ENCODE data around the gene PMFBP1.

Gene PMFBP1

GRCh38 chr16:72120026-72120425 lies 51.9 kb downstream of the PMFBP1 start:
- Histone ChIP-seq H3K4me3 (ENCODE audit: low read length) (no peak overlapping the region), H3K27me3 (ENCODE audit: insufficient read depth, low read length) (no peaks in the 10 kb centered on the region), H3K9me3 (ENCODE audit: low read length) (no peaks in the 10 kb centered on the region), H3K4me1 (ENCODE audit: insufficient read depth, low read length) (peaks cover under 1% of the 10 kb centered on the region), H2AFZ (ENCODE audit: low read depth, low read length) (no peak overlapping the region), H3K36me3 (ENCODE audit: insufficient read depth, low read length) (no peaks in the 10 kb centered on the region)

- Histone ChIP-seq H3K4me3 (ENCODE audit: low read length) (no peak overlapping the region), H2AFZ (ENCODE audit: low read depth, low read length) (no peak overlapping the region), H3K27me3 (ENCODE audit: insufficient read depth, low read length) (no peaks in the 10 kb centered on the region), H3K4me1 (ENCODE audit: insufficient read depth, low read length) (peaks cover 3% of the 10 kb centered on the region), H3K36me3 (ENCODE audit: insufficient read depth, low read length) (peaks cover 50% of the 10 kb centered on the region), H3K9me3 (ENCODE audit: low read length) (no peaks in the 10 kb centered on the region)
Observed at GRCh38 chr16:72113616-72113945, 58.4 kb downstream of the PMFBP1 start.

GRCh38 chr16:72112906-72113615 lies 58.9 kb downstream of the PMFBP1 start:
- Histone ChIP-seq H3K9me3 (ENCODE audit: low read length) (peaks cover 2% of the 10 kb centered on the region), H3K36me3 (ENCODE audit: insufficient read depth, low read length) (peaks cover 55% of the 10 kb centered on the region), H2AFZ (ENCODE audit: low read depth, low read length) (no peak overlapping the region), H3K27me3 (ENCODE audit: insufficient read depth, low read length) (no peaks in the 10 kb centered on the region), H3K4me3 (ENCODE audit: low read length) (no peak overlapping the region), H3K4me1 (ENCODE audit: insufficient read depth, low read length) (peaks cover 3% of the 10 kb centered on the region)

GRCh38 chr16:72112452-72112792 lies 59.5 kb downstream of the PMFBP1 start:
- H3K4me1 ChIP-seq (ENCODE audit: insufficient read depth, low read length): peaks cover 3% of the 10 kb centered on the region
- no peak overlapping the region for H3K4me3 ChIP-seq (ENCODE audit: low read length)
- peaks cover 60% of the 10 kb centered on the region for H3K36me3 ChIP-seq (ENCODE audit: insufficient read depth, low read length)
- H3K27me3 ChIP-seq (ENCODE audit: insufficient read depth, low read length): no peaks in the 10 kb centered on the region
- peaks cover 2% of the 10 kb centered on the region for H3K9me3 ChIP-seq (ENCODE audit: low read length)
- no peak overlapping the region for H2AFZ ChIP-seq (ENCODE audit: low read depth, low read length)

- H3K9me3 ChIP-seq (ENCODE audit: low read length): peaks cover 2% of the 10 kb centered on the region
- peaks cover 65% of the 10 kb centered on the region for H3K36me3 ChIP-seq (ENCODE audit: insufficient read depth, low read length)
- peaks cover 3% of the 10 kb centered on the region for H3K4me1 ChIP-seq (ENCODE audit: insufficient read depth, low read length)
- no peak overlapping the region for H2AFZ ChIP-seq (ENCODE audit: low read depth, low read length)
- H3K4me3 ChIP-seq (ENCODE audit: low read length): no peak overlapping the region
- no peaks in the 10 kb centered on the region for H3K27me3 ChIP-seq (ENCODE audit: insufficient read depth, low read length)
Observed at GRCh38 chr16:72111657-72112451, 60.1 kb downstream of the PMFBP1 start.

GRCh38 chr16:72110662-72111615 lies 61.0 kb downstream of the PMFBP1 start:
- no peaks in the 10 kb centered on the region for H3K27me3 ChIP-seq (ENCODE audit: insufficient read depth, low read length)
- H2AFZ ChIP-seq (ENCODE audit: low read depth, low read length): no peak overlapping the region
- peaks cover 2% of the 10 kb centered on the region for H3K9me3 ChIP-seq (ENCODE audit: low read length)
- peaks cover 73% of the 10 kb centered on the region for H3K36me3 ChIP-seq (ENCODE audit: insufficient read depth, low read length)
- H3K4me3 ChIP-seq (ENCODE audit: low read length): no peak overlapping the region
- H3K4me1 ChIP-seq (ENCODE audit: insufficient read depth, low read length): peaks cover 3% of the 10 kb centered on the region

- H3K36me3 ChIP-seq (ENCODE audit: insufficient read depth, low read length): peaks cover 82% of the 10 kb centered on the region
- H3K4me1 ChIP-seq (ENCODE audit: insufficient read depth, low read length): peaks cover 3% of the 10 kb centered on the region
- no peak overlapping the region for H2AFZ ChIP-seq (ENCODE audit: low read depth, low read length)
- H3K27me3 ChIP-seq (ENCODE audit: insufficient read depth, low read length): no peaks in the 10 kb centered on the region
- H3K9me3 ChIP-seq (ENCODE audit: low read length): peaks cover 2% of the 10 kb centered on the region
- no peak overlapping the region for H3K4me3 ChIP-seq (ENCODE audit: low read length)
Observed at GRCh38 chr16:72109966-72110530, 61.9 kb downstream of the PMFBP1 start.

GRCh38 chr16:72109300-72109699 lies 62.7 kb downstream of the PMFBP1 start:
- H3K36me3 ChIP-seq (ENCODE audit: insufficient read depth, low read length): peaks cover 90% of the 10 kb centered on the region

GRCh38 chr16:72108353-72109102 lies 63.4 kb downstream of the PMFBP1 start:
- Histone ChIP-seq H3K36me3 (ENCODE audit: insufficient read depth, low read length) (peaks cover 94% of the 10 kb centered on the region), H3K4me1 (ENCODE audit: insufficient read depth, low read length) (peaks cover 3% of the 10 kb centered on the region), H3K9me3 (ENCODE audit: low read length) (peaks cover 2% of the 10 kb centered on the region), H2AFZ (ENCODE audit: low read depth, low read length) (no peak overlapping the region), H3K4me3 (ENCODE audit: low read length) (no peak overlapping the region), H3K27me3 (ENCODE audit: insufficient read depth, low read length) (no peaks in the 10 kb centered on the region)

More at GRCh38 chr16:72109300-72109699, 62.7 kb downstream of the PMFBP1 start:
- Histone ChIP-seq H3K4me1 (ENCODE audit: insufficient read depth, low read length) (peaks cover 3% of the 10 kb centered on the region), H2AFZ (ENCODE audit: low read depth, low read length) (no peak overlapping the region), H3K27me3 (ENCODE audit: insufficient read depth, low read length) (no peaks in the 10 kb centered on the region), H3K9me3 (ENCODE audit: low read length) (peaks cover 2% of the 10 kb centered on the region), H3K4me3 (ENCODE audit: low read length) (no peak overlapping the region)

- H2AFZ ChIP-seq (ENCODE audit: low read depth, low read length): no peak overlapping the region
- H3K9me3 ChIP-seq (ENCODE audit: low read length): peaks cover 2% of the 10 kb centered on the region
- peaks cover 96% of the 10 kb centered on the region for H3K36me3 ChIP-seq (ENCODE audit: insufficient read depth, low read length)
- H3K4me1 ChIP-seq (ENCODE audit: insufficient read depth, low read length): peaks cover 3% of the 10 kb centered on the region
- H3K4me3 ChIP-seq (ENCODE audit: low read length): no peak overlapping the region
- no peaks in the 10 kb centered on the region for H3K27me3 ChIP-seq (ENCODE audit: insufficient read depth, low read length)
Observed at GRCh38 chr16:72107371-72107770, 64.6 kb downstream of the PMFBP1 start.

GRCh38 chr16:72105978-72106377 lies 66.0 kb downstream of the PMFBP1 start:
- H2AFZ ChIP-seq (ENCODE audit: low read depth, low read length): no peak overlapping the region
- no peaks in the 10 kb centered on the region for H3K27me3 ChIP-seq (ENCODE audit: insufficient read depth, low read length)
- no peak overlapping the region for H3K4me3 ChIP-seq (ENCODE audit: low read length)
- no peaks in the 10 kb centered on the region for H3K4me1 ChIP-seq (ENCODE audit: insufficient read depth, low read length)
- H3K9me3 ChIP-seq (ENCODE audit: low read length): peaks cover 2% of the 10 kb centered on the region
- H3K36me3 ChIP-seq (ENCODE audit: insufficient read depth, low read length): peaks cover 96% of the 10 kb centered on the region

- H3K27me3 ChIP-seq (ENCODE audit: insufficient read depth, low read length): no peaks in the 10 kb centered on the region
- no peaks in the 10 kb centered on the region for H3K4me1 ChIP-seq (ENCODE audit: insufficient read depth, low read length)
- H2AFZ ChIP-seq (ENCODE audit: low read depth, low read length): no peak overlapping the region
- no peak overlapping the region for H3K4me3 ChIP-seq (ENCODE audit: low read length)
- H3K36me3 ChIP-seq (ENCODE audit: insufficient read depth, low read length): peaks cover 95% of the 10 kb centered on the region
- H3K9me3 ChIP-seq (ENCODE audit: low read length): peaks cover 2% of the 10 kb centered on the region
Observed at GRCh38 chr16:72104905-72105304, 67.0 kb downstream of the PMFBP1 start.
